ENCODE results near the gene ACLY. TPM values are rescaled to one million over a fixed set of nuclear protein-coding genes. Genes with fewer than 3 reads are reported as not detected.

Gene ACLY
- total and polyA plus RNA-seq, 8 donors: 73.0 to 204 (median 87.3) TPM

GRCh38 chr17:41966463-41967140 lies 47.9 kb upstream of the ACLY start, which contains the start of gene CNP:
Gene CNP, plus strand, starts transcription at chr17:41966795. Its CDS starts 90 bp downstream, at chr17:41966885.
- Histone ChIP-seq H3K27me3 (no peaks in the 10 kb centered on the region), H3K9me3 (no peaks in the 10 kb centered on the region), H3K36me3 (peaks cover 0 to 30% of the 10 kb centered on the region in 2 donors), H3K27ac (peak within 1 kb of the TSS; percentile 80 to 81), H3K4me3 (peak within 1 kb of the TSS; percentile 63 to 83), H3K4me1 (peaks cover 3 to 52% of the 10 kb centered on the region in 2 donors)
- intact Hi-C loops (cut with DNase I): loop anchor here in 1 of 2 donors (10.0 kb wide), 1 partner anchor 48 kb away; the partner anchor contains the start of gene DNAJC7
- TF ChIP-seq CTCF (IDR thresholded peaks at IDR 0.05): peak in 1 of 2 donors; percentile 17
- DNase-seq: peak; percentile 88 to 97 (median 93)
- peak; percentile 93 for ATAC-seq

- TF ChIP-seq CTCF (IDR thresholded peaks at IDR 0.05): no peak
- H3K4me3 ChIP-seq: peak overlapping the region; percentile 63 to 83
- peak; percentile 81 for ATAC-seq
- peaks cover 3 to 48% of the 10 kb centered on the region in 2 donors for H3K4me1 ChIP-seq
- peak overlapping the region; percentile 80 to 81 for H3K27ac ChIP-seq
- intact Hi-C loops (cut with DNase I): loop anchor here in 1 of 2 donors (10.0 kb wide), 1 partner anchor 49 kb away; the partner anchor contains the start of gene DNAJC7
- H3K9me3 ChIP-seq: no peaks in the 10 kb centered on the region
- no peaks in the 10 kb centered on the region for H3K27me3 ChIP-seq
- H3K36me3 ChIP-seq: peaks cover 0 to 25% of the 10 kb centered on the region in 2 donors
- DNase-seq: peak; percentile 27 to 84 (median 80)
These were observed 47.1 kb upstream of the ACLY start for GRCh38 chr17:41965694-41966462.

- Histone ChIP-seq H3K36me3 (no peaks in the 10 kb centered on the region), H3K9me3 (no peaks in the 10 kb centered on the region), H3K4me1 (peaks cover 0 to 22% of the 10 kb centered on the region in 2 donors), H3K27ac (no peak overlapping the region), H3K4me3 (no peak overlapping the region), H3K27me3 (no peaks in the 10 kb centered on the region)
- intact Hi-C loops (cut with DNase I): loop anchor here in 1 of 2 donors (10.0 kb wide), 1 partner anchor 52 kb away; the partner anchor contains the start of gene DNAJC7
- DNase-seq: peak; percentile 54 to 84 (median 78)
- TF ChIP-seq CTCF (IDR thresholded peaks at IDR 0.05): peak; percentile 78 to 94
- peak; percentile 13 for ATAC-seq
These were observed 44.1 kb upstream of the ACLY start for GRCh38 chr17:41962768-41963434.

- Histone ChIP-seq H3K36me3 (no peaks in the 10 kb centered on the region), H3K4me1 (peaks cover 0 to 14% of the 10 kb centered on the region in 2 donors), H3K9me3 (no peaks in the 10 kb centered on the region), H3K27ac (no peak overlapping the region), H3K27me3 (no peaks in the 10 kb centered on the region), H3K4me3 (no peak overlapping the region)
- intact Hi-C loops (cut with DNase I): loop anchor here in 1 of 2 donors (10.0 kb wide), 1 partner anchor 53 kb away; the partner anchor contains the start of gene DNAJC7
- DNase-seq (peak in 1 of 4 donors; percentile 39), ATAC-seq (no peak)
- no peak for TF ChIP-seq CTCF (IDR thresholded peaks at IDR 0.05)
These were observed 43.4 kb upstream of the ACLY start for GRCh38 chr17:41962111-41962510.
